Neutrophil (primary cell): ENCODE data around the gene PLD2.
"Not testable (repeated sequence)": the region's sequence is repeated elsewhere in the genome, so short reads cannot be mapped to it uniquely, and the experiment has no call there.

Experiments used
- H3K27ac ChIP-seq: fragments of 200-600 bp; sonication (generic); 2 replicates; pipeline ENCODE4 v1.5.1; 2016; ENCODE audit warnings: mild to moderate bottlenecking, moderate library complexity
- H3K27me3 ChIP-seq: fragments of 200-600 bp; sonication (generic); 2 replicates; pipeline ENCODE4 v1.6.0; 2016; ENCODE audit warnings: mild to moderate bottlenecking
- H3K36me3 ChIP-seq: fragments of 200-600 bp; sonication (generic); 2 replicates; pipeline ENCODE4 v1.5.1; 2017
- H3K4me1 ChIP-seq, 2 experiments: fragments of 200-600 bp in 1 of 2; sonication (generic) in 1 of 2; 1 replicate in 1 of 2; 2 replicates in 1 of 2; pipeline versions ENCODE4 v1.5.1 to v1.6.1; 2013 to 2016; ENCODE audit warnings: low read depth in 1 of 2, low read length in 1 of 2, mild to moderate bottlenecking in 1 of 2, moderate library complexity in 1 of 2; ENCODE audit not compliant: control insufficient read depth in 1 of 2, insufficient read depth in 1 of 2
- H3K4me3 ChIP-seq, 2 experiments: fragments of 200-600 bp in 1 of 2; sonication (generic) in 1 of 2; 1 replicate in 1 of 2; 2 replicates in 1 of 2; pipeline ENCODE4 v1.5.1; 2013 to 2016; ENCODE audit warnings: low read depth in 1 of 2, low read length in 1 of 2, mild to moderate bottlenecking in 1 of 2, moderate library complexity in 1 of 2
- H3K9me3 ChIP-seq: fragments of 200-600 bp; sonication (generic); 2 replicates; pipeline ENCODE4 v1.5.1; 2016
- TF ChIP-seq, protein P1 (sequence below): fragments of 200-600 bp; sonication (generic); IDR thresholded peaks from 2 replicates; pipeline ENCODE4 v1.5.1; 2016; ENCODE audit warnings: antibody characterized with exemption

The PLD2 gene

DNA sequence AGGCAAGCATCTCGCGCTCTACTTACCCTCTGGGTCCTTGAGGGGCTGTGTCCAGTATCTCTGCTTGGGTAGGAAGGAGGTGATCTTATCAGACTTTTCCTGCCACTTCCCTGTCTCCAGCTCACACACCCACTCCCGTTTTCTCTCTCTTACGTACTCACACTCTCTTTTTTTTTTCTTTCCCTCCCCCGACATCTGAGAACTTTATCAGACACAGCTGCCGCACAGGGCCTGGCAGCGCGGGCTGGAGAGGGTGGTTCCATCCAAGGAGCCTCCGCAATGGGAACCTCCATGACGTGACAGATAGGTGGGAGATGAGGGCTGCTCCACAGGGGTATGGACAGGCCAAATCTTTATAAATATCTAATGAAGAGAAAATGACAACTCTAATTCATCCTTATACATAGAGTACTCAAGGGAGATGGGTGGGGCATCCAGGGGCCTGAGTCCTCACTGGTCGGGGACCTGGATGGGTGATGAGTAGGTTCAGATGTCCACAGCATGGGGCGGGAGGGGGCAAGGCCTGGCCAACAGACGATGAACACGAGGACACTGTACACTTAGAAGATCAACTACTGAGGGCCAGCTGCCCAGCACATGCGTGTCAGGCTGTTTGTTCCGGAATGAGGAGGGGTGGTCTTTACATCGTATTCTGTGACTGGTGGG, 49.5 kb downstream of the PLD2 start:
- Histone ChIP-seq H3K27ac (no peak overlapping the region), H3K9me3 (no peaks in the 10 kb centered on the region), H3K36me3 (peaks cover 24% of the 10 kb centered on the region), H3K4me3 (no peak overlapping the region), H3K27me3 (no peaks in the 10 kb centered on the region), H3K4me1 (peaks cover 10 to 12% of the 10 kb centered on the region in 2 experiments)
- TF ChIP-seq, protein P1, sequence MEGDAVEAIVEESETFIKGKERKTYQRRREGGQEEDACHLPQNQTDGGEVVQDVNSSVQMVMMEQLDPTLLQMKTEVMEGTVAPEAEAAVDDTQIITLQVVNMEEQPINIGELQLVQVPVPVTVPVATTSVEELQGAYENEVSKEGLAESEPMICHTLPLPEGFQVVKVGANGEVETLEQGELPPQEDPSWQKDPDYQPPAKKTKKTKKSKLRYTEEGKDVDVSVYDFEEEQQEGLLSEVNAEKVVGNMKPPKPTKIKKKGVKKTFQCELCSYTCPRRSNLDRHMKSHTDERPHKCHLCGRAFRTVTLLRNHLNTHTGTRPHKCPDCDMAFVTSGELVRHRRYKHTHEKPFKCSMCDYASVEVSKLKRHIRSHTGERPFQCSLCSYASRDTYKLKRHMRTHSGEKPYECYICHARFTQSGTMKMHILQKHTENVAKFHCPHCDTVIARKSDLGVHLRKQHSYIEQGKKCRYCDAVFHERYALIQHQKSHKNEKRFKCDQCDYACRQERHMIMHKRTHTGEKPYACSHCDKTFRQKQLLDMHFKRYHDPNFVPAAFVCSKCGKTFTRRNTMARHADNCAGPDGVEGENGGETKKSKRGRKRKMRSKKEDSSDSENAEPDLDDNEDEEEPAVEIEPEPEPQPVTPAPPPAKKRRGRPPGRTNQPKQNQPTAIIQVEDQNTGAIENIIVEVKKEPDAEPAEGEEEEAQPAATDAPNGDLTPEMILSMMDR, result no peak

DNA sequence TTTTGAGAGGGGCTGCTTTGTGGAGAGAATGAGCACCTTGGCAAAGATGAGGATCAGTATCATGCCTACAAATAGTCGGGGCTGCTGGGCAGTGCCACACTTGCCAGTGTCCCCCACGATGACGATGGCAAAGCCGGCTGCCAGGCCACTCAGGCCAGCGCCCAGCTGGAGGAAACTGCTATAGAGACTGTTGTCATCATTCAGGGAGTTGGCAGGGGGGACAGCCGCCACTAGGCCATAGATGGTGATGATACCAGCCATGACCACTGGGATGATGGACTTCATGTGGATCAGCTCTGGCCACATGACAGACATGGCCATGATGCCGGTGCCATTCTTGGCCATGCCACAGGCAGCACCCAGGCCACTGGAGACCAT, 50.0 kb downstream of the PLD2 start:
- peaks cover 10 to 11% of the 10 kb centered on the region in 2 experiments for H3K4me1 ChIP-seq

DNA sequence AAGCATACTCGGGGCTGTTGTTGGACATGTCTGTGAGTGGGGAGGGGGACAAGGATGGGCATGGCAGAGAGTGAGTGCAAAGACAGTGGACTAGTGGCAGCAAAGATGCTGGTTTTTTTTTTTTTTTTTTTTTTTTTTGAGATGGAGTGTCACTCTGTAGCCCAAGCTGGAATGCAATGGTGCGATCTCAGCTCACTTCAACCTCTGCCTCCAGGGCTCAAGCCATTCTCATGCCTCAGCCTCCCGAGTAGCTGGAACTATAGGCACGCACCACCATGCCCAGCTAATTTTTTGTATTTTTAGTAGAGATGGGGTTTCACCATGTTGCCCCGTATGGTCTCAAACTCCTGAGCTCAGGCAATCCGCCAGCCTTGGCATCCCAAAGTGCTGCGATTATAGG, 50.4 kb downstream of the PLD2 start:
- peaks cover 10 to 11% of the 10 kb centered on the region in 2 experiments for H3K4me1 ChIP-seq
- peaks cover 25% of the 10 kb centered on the region for H3K36me3 ChIP-seq
- H3K27me3 ChIP-seq, H3K27ac ChIP-seq, H3K4me3 ChIP-seq, H3K9me3 ChIP-seq: not testable (repeated sequence)

More for the DNA sequence above, 50.0 kb downstream of the PLD2 start:
- Histone ChIP-seq H3K27me3 (no peaks in the 10 kb centered on the region), H3K27ac (no peak overlapping the region), H3K36me3 (peaks cover 25% of the 10 kb centered on the region), H3K9me3 (no peaks in the 10 kb centered on the region), H3K4me3 (no peak overlapping the region)
- TF ChIP-seq, protein P1, result no peak

DNA sequence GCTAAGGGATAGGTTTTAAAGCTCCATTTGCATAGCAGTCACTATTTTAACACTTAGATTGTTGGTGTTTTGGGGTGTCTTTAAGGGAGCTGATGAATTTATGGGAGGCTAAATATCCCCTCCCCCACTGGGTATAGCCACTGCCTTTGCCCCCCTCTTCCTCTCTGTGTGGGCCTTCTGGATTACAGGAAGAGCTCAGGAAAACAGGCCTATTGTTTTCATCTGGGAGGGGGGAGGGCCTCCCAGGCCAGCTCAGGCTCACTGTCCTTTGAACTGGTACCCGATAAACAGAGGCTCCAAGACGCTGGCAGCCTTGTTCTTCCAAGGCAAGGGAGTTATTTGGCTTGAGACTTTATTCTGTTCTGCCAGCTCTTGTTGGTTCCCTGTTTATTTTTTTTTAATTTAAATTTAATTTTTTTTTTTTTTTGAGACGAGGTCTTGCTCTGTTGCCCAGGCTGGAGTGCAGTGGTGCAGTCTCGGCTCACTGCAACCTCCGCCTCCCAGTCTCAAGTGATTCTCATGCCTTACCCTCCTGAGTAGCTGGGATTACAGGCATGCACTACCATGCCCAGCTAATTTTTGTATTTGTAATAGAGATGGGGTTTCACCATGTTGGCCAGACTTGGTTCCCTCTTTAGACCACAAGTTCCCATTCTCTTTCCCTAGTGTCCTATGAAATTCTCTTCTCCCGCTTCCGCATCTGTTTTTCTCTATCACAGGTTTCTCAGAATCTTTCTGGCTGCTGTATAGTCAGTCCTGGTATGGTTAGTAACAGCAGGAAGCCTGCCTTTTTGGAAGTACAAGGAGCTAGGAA, 51.3 kb downstream of the PLD2 start:
- H3K4me1 ChIP-seq, result peaks cover 10 to 11% of the 10 kb centered on the region in 2 experiments
- no peak overlapping the region for H3K4me3 ChIP-seq
- TF ChIP-seq, protein P1, result no peak
- H3K27me3 ChIP-seq, result no peaks in the 10 kb centered on the region
- peaks cover 25% of the 10 kb centered on the region for H3K36me3 ChIP-seq
- no peaks in the 10 kb centered on the region for H3K9me3 ChIP-seq
- H3K27ac ChIP-seq, result no peak overlapping the region

DNA sequence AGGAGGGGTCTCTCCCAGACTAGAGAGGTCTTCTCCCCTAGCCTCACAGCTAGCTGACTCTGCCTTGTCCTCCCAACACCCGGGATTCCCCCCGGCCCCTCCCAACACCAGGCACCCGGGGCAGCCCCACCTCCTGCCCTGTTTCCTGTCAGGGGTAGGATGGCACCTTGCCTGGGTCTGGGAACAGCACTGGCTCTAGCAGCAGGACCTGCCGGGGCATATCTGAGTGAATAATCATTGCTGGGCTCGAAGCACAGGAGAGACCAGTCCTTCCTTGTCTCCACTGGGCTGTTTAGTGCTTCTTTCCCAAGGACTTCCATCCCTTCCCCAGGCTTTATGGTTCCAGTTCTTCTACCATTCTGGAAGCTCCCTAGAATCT, 51.9 kb downstream of the PLD2 start:
- Histone ChIP-seq H3K27ac (no peak overlapping the region), H3K27me3 (no peaks in the 10 kb centered on the region), H3K4me3 (no peak overlapping the region), H3K9me3 (no peaks in the 10 kb centered on the region), H3K36me3 (peaks cover 25% of the 10 kb centered on the region), H3K4me1 (peaks cover 10 to 11% of the 10 kb centered on the region in 2 experiments)
- TF ChIP-seq, protein P1, result no peak
